GM23248 (cell line): Measurements from ENCODE around the gene NECTIN3.

Experiments
- EZH2 ChIP-seq: fragments of 200-600 bp; sonication (generic); IDR thresholded peaks from 2 replicates; pipeline ENCODE4 v1.6.1; 2018; ENCODE audit warnings: antibody characterized with exemption, mild to moderate bottlenecking; ENCODE audit not compliant: insufficient read depth, poor library complexity, severe bottlenecking
- EZH2phosphoT487 ChIP-seq: fragments of 200-600 bp; sonication (generic); IDR thresholded peaks from 2 replicates; pipeline ENCODE4 v1.6.1; 2018; ENCODE audit warnings: antibody characterized with exemption, moderate library complexity, mild to moderate bottlenecking, low read depth; ENCODE audit not compliant: insufficient read depth

DNA sequence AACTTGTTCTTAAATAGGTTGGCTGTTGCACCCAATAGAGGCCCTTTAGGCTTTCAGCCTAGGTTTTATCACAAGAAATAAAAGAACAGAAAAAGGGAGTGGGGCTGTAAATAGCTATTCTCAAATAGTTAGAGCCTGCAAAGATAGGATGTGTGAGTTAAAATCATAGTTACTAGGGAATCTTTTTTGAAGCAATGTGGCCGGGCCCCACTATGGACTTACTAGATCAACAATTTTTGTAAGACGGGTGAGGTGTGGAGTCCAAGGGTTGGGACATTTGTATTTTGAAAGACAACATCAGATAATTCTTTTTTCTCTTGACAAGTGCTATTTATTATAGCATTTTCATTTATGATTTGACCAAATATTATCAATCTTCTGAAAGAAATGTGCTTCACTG is 5.8 kb downstream of the NECTIN3 start:
- no peak for TF ChIP-seq EZH2
- no peak for TF ChIP-seq EZH2phosphoT487
